GM19397 (cell line): ENCODE data around the gene PIP4K2C.
"Not testable (repeated sequence)": the region's sequence is repeated elsewhere in the genome, so short reads cannot be mapped to it uniquely, and the experiment has no call there.

Experiments used
- ATAC-seq: cut with Tn5 transposase; IDR thresholded peaks from one replicate; pipeline ENCODE4 v1.9.1; 2021; ENCODE audit warnings: mild to moderate bottlenecking, moderate library complexity; ENCODE audit not compliant: unreplicated experiment

The PIP4K2C gene

GRCh38 chr12:57584050-57584449, 6.9 kb upstream of the PIP4K2C start:
- ATAC-seq = no peak

GRCh38 chr12:57584690-57585089, 6.3 kb upstream of the PIP4K2C start:
- no peak for ATAC-seq

- no peak for ATAC-seq
These were observed 5.8 kb upstream of the PIP4K2C start for GRCh38 chr12:57585156-57585555.

- ATAC-seq = no peak
These were observed 4.9 kb upstream of the PIP4K2C start for GRCh38 chr12:57586128-57586527.

- no peak for ATAC-seq
These were observed 4.1 kb upstream of the PIP4K2C start for GRCh38 chr12:57586832-57587429.

- not testable (repeated sequence) for ATAC-seq
These were observed 1.9 kb upstream of the PIP4K2C start for GRCh38 chr12:57588951-57589610.

- ATAC-seq = no peak
These were observed 521 bp upstream of the PIP4K2C start for GRCh38 chr12:57590479-57590863.

GRCh38 chr12:57591782-57592325, 862 bp downstream of the PIP4K2C start:
- no peak for ATAC-seq

GRCh38 chr12:57592551-57593165, 1.7 kb downstream of the PIP4K2C start:
- no peak for ATAC-seq

- no peak for ATAC-seq
These were observed 2.2 kb downstream of the PIP4K2C start for GRCh38 chr12:57593187-57593586.

- no peak for ATAC-seq
These were observed 9.4 kb downstream of the PIP4K2C start for GRCh38 chr12:57600395-57600794.

GRCh38 chr12:57602544-57602943, 11.6 kb downstream of the PIP4K2C start:
- no peak for ATAC-seq

- no peak for ATAC-seq
These were observed 12.3 kb downstream of the PIP4K2C start for GRCh38 chr12:57603324-57603723.

GRCh38 chr12:57603815-57604453, 12.9 kb downstream of the PIP4K2C start:
- no peak for ATAC-seq

GRCh38 chr12:57604454-57604991, 13.5 kb downstream of the PIP4K2C start, which contains the start of gene DTX3:
Gene DTX3, plus strand, starts transcription at chr12:57604824. Its CDS starts 1,694 bp downstream, at chr12:57606518.
- peak; percentile 47 for ATAC-seq

GRCh38 chr12:57604992-57605810, 14.2 kb downstream of the PIP4K2C start:
- peak; percentile 22 for ATAC-seq

- no peak for ATAC-seq
These were observed 14.9 kb downstream of the PIP4K2C start for GRCh38 chr12:57605811-57606311.

GRCh38 chr12:57606399-57606798, 15.4 kb downstream of the PIP4K2C start:
- no peak for ATAC-seq

- ATAC-seq = no peak
These were observed 15.8 kb downstream of the PIP4K2C start for GRCh38 chr12:57606821-57607220.
